Measurements from ENCODE around the gene PPP2R2C.

DNA sequence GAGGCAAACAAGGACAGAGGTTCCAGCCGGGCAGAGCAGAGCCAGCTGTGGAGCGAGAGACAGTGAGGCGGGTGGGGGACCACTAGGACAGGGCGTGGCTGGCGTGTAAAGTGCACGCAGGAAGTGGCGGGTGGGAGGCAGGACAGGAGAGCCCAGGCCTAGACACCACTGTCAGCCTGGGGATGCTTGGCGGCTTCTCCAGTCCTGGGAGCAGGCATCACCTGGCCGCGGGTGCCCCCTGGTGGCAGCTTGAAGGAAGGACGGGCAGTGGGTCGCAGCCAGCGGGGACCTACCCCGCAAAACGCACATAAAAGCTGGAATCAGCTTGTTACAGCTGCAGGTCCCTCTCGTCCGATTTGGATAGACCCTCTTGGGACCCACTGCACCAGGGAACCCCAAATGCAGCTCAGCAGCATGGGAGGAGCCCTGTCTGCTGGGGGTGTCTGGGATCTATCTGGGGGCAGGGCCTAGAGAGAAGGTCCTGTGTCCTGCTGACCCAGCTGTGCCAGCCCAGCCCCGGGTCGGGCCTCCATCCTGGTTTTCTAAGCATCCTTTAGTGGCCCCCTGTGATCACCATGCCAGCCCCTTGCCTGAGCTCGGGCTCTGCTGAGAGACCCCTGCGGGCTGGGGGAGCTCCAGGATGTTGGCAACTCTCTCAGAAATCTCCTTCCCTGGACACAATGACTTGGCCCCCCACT, 145.0 kb downstream of the PPP2R2C start:
- TF ChIP-seq, protein P1, sequence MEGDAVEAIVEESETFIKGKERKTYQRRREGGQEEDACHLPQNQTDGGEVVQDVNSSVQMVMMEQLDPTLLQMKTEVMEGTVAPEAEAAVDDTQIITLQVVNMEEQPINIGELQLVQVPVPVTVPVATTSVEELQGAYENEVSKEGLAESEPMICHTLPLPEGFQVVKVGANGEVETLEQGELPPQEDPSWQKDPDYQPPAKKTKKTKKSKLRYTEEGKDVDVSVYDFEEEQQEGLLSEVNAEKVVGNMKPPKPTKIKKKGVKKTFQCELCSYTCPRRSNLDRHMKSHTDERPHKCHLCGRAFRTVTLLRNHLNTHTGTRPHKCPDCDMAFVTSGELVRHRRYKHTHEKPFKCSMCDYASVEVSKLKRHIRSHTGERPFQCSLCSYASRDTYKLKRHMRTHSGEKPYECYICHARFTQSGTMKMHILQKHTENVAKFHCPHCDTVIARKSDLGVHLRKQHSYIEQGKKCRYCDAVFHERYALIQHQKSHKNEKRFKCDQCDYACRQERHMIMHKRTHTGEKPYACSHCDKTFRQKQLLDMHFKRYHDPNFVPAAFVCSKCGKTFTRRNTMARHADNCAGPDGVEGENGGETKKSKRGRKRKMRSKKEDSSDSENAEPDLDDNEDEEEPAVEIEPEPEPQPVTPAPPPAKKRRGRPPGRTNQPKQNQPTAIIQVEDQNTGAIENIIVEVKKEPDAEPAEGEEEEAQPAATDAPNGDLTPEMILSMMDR (conservative IDR thresholded peaks at IDR 0.05; ENCODE audit: low read depth, low read length): peak; percentile 77
- no peak for TF ChIP-seq EZH2 (IDR thresholded peaks at IDR 0.05; ENCODE audit: low read length, unreplicated experiment)

Data from PC-3 (cell line).